ENCODE results near the gene KLHL29.

The KLHL29 gene

DNA sequence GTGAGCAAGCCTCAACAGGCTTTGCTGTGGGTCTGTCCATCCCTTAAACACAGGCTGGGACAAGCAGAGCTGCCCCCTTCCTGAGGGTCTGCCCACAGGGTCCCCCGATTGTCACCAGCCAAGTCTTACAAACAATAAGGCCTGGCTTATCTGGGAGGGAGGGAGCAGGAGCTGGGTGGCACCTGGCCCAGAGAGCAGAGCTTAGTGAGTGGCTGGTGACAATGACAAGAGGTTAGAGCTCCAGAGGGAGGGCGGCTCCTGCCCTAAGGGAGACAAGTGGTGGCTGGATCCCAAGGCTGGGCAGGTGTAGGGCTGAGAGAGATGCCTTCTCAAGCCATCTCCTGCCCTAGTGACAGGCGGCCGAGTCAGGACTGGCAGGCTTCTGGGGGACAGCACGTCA lies 125.5 kb downstream of the KLHL29 start:
- Histone ChIP-seq H3K9me3 (replicated peaks; ENCODE audit: insufficient read depth, low read length) (no peaks in the 10 kb centered on the region), H4K20me1 (ENCODE audit: insufficient read depth, low read length) (no peaks in the 10 kb centered on the region), H3K27ac (ENCODE audit: low read length) (no peak overlapping the region), H2AFZ (ENCODE audit: low read length) (no peak overlapping the region), H3K36me3 (replicated peaks; ENCODE audit: insufficient read depth, low read length) (no peaks in the 10 kb centered on the region), H3K79me2 (ENCODE audit: low read length) (no peaks in the 10 kb centered on the region), H3K4me3 (ENCODE audit: low read length) (no peak overlapping the region), H3K4me2 (ENCODE audit: low read depth, low read length) (no peak overlapping the region), H3K4me1 (ENCODE audit: low read length) (no peaks in the 10 kb centered on the region), H3K9ac (ENCODE audit: low read length) (no peak overlapping the region), H3F3A (ENCODE audit: insufficient read depth, low read length) (no peaks in the 10 kb centered on the region), H3K9me2 (replicated peaks; ENCODE audit: insufficient read depth, low read length) (no peaks in the 10 kb centered on the region), H3K27me3 (replicated peaks; ENCODE audit: insufficient read depth, low read length) (no peaks in the 10 kb centered on the region)
- DNase-seq: no peak
- no peak for TF ChIP-seq EZH2 (optimal IDR thresholded peaks at IDR 0.05; ENCODE audit: low read depth, low read length)
- TF ChIP-seq, protein P1, sequence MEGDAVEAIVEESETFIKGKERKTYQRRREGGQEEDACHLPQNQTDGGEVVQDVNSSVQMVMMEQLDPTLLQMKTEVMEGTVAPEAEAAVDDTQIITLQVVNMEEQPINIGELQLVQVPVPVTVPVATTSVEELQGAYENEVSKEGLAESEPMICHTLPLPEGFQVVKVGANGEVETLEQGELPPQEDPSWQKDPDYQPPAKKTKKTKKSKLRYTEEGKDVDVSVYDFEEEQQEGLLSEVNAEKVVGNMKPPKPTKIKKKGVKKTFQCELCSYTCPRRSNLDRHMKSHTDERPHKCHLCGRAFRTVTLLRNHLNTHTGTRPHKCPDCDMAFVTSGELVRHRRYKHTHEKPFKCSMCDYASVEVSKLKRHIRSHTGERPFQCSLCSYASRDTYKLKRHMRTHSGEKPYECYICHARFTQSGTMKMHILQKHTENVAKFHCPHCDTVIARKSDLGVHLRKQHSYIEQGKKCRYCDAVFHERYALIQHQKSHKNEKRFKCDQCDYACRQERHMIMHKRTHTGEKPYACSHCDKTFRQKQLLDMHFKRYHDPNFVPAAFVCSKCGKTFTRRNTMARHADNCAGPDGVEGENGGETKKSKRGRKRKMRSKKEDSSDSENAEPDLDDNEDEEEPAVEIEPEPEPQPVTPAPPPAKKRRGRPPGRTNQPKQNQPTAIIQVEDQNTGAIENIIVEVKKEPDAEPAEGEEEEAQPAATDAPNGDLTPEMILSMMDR (IDR thresholded peaks at IDR 0.05; ENCODE audit: low read length): no peak
- TF ChIP-seq EZH2phosphoT487 (IDR thresholded peaks at IDR 0.05; ENCODE audit: low read length): no peak

DNA sequence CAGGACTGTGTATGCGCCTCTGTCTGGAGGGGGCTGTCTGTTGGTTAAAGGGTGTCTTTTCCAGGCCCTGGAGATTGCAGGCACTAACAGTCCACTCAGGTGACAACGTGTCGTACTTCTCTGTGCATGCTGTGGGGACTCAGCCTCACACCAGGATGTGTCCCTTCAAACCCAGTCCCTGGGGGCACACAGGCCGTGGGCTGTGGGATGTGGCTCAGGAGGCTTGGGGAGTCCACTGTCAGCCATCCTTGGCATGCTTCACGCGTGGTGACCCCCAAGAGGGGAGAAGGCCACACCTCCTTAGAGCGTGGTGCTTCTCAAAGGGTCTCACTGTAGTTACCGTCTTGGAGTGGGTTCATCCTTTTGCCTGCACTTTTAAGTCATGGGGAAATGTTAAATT lies 127.8 kb downstream of the KLHL29 start:
- no peaks in the 10 kb centered on the region for H3K9me2 ChIP-seq (replicated peaks; ENCODE audit: insufficient read depth, low read length)
- no peak overlapping the region for H2AFZ ChIP-seq (ENCODE audit: low read length)
- H3K4me3 ChIP-seq (ENCODE audit: low read length): no peak overlapping the region
- no peaks in the 10 kb centered on the region for H3K79me2 ChIP-seq (ENCODE audit: low read length)
- H3K36me3 ChIP-seq (replicated peaks; ENCODE audit: insufficient read depth, low read length): no peaks in the 10 kb centered on the region
- no peak overlapping the region for H3K27ac ChIP-seq (ENCODE audit: low read length)
- no peaks in the 10 kb centered on the region for H3K9me3 ChIP-seq (replicated peaks; ENCODE audit: insufficient read depth, low read length)
- no peaks in the 10 kb centered on the region for H3K27me3 ChIP-seq (replicated peaks; ENCODE audit: insufficient read depth, low read length)
- no peak overlapping the region for H3K9ac ChIP-seq (ENCODE audit: low read length)
- DNase-seq: no peak
- no peaks in the 10 kb centered on the region for H3F3A ChIP-seq (ENCODE audit: insufficient read depth, low read length)
- TF ChIP-seq, protein P1 (IDR thresholded peaks at IDR 0.05; ENCODE audit: low read length): no peak
- H3K4me2 ChIP-seq (ENCODE audit: low read depth, low read length): no peak overlapping the region
- H3K4me1 ChIP-seq (ENCODE audit: low read length): no peaks in the 10 kb centered on the region
- H4K20me1 ChIP-seq (ENCODE audit: insufficient read depth, low read length): no peaks in the 10 kb centered on the region

- Histone ChIP-seq H3K4me3 (ENCODE audit: low read length) (no peak overlapping the region), H3K4me1 (ENCODE audit: low read length) (no peaks in the 10 kb centered on the region), H3K4me2 (ENCODE audit: low read depth, low read length) (no peak overlapping the region), H2AFZ (ENCODE audit: low read length) (no peak overlapping the region), H3K27me3 (replicated peaks; ENCODE audit: insufficient read depth, low read length) (no peaks in the 10 kb centered on the region), H3K27ac (ENCODE audit: low read length) (no peak overlapping the region), H3K79me2 (ENCODE audit: low read length) (no peaks in the 10 kb centered on the region), H3F3A (ENCODE audit: insufficient read depth, low read length) (no peaks in the 10 kb centered on the region), H3K9me2 (replicated peaks; ENCODE audit: insufficient read depth, low read length) (no peaks in the 10 kb centered on the region), H3K36me3 (replicated peaks; ENCODE audit: insufficient read depth, low read length) (no peaks in the 10 kb centered on the region), H3K9me3 (replicated peaks; ENCODE audit: insufficient read depth, low read length) (no peaks in the 10 kb centered on the region), H4K20me1 (ENCODE audit: insufficient read depth, low read length) (no peaks in the 10 kb centered on the region), H3K9ac (ENCODE audit: low read length) (no peak overlapping the region)
- no peak for TF ChIP-seq EZH2 (optimal IDR thresholded peaks at IDR 0.05; ENCODE audit: low read depth, low read length)
- no peak for TF ChIP-seq EZH2phosphoT487 (IDR thresholded peaks at IDR 0.05; ENCODE audit: low read length)
- TF ChIP-seq, protein P1 (IDR thresholded peaks at IDR 0.05; ENCODE audit: low read length): no peak
- DNase-seq: no peak
Measured at GRCh38 chr2:23513245-23513871, 128.4 kb downstream of the KLHL29 start.
